ENCODE data around the gene EHHADH.
"Not testable (repeated sequence)": the region's sequence is repeated elsewhere in the genome, so short reads cannot be mapped to it uniquely, and the experiment has no call there.

Gene EHHADH

GRCh38 chr3:185253645-185254410 lies at the start of gene EHHADH:
Gene EHHADH (minus strand): TSS chr3:185254049. CDS start chr3:185254022, 27 bp downstream.
- no peak for DNase-seq

GRCh38 chr3:185299918-185300426 lies 46.1 kb upstream of the EHHADH start:
- DNase-seq: not testable (repeated sequence)

GRCh38 chr3:185297867-185298266 lies 44.0 kb upstream of the EHHADH start:
- DNase-seq: no peak

GRCh38 chr3:185292238-185292637 lies 38.4 kb upstream of the EHHADH start:
- no peak for DNase-seq

GRCh38 chr3:185290266-185290665 lies 36.4 kb upstream of the EHHADH start:
- no peak for DNase-seq

GRCh38 chr3:185283374-185283935 lies 29.6 kb upstream of the EHHADH start:
- DNase-seq: no peak

- peak; percentile 98 to 99 (median 98) for DNase-seq
These were observed 29.0 kb upstream of the EHHADH start for GRCh38 chr3:185282696-185283373.

GRCh38 chr3:185280572-185281365 lies 26.9 kb upstream of the EHHADH start:
- peak in 2 of 3 experiments; percentile 25 to 78 for DNase-seq

- no peak for DNase-seq
These were observed 25.8 kb upstream of the EHHADH start for GRCh38 chr3:185279587-185280138.

GRCh38 chr3:185276415-185276814 lies 22.6 kb upstream of the EHHADH start:
- no peak for DNase-seq

- no peak for DNase-seq
These were observed 18.2 kb upstream of the EHHADH start for GRCh38 chr3:185272033-185272432.

GRCh38 chr3:185270956-185271332 lies 17.1 kb upstream of the EHHADH start:
- DNase-seq: peak in 1 of 3 experiments; percentile 60

GRCh38 chr3:185270262-185270955 lies 16.6 kb upstream of the EHHADH start:
- peak in 2 of 3 experiments; percentile 72 to 92 for DNase-seq

GRCh38 chr3:185268194-185268962 lies 14.5 kb upstream of the EHHADH start:
- DNase-seq: no peak

- no peak for DNase-seq
These were observed 13.3 kb upstream of the EHHADH start for GRCh38 chr3:185267193-185267592.

- no peak for DNase-seq
These were observed 11.2 kb upstream of the EHHADH start for GRCh38 chr3:185264849-185265553.

GRCh38 chr3:185263423-185263822 lies 9.6 kb upstream of the EHHADH start:
- no peak for DNase-seq

GRCh38 chr3:185257334-185257733 lies 3.5 kb upstream of the EHHADH start:
- DNase-seq: no peak

GRCh38 chr3:185254799-185255198 lies 950 bp upstream of the EHHADH start:
- no peak for DNase-seq

GRCh38 chr3:185253133-185253532 lies 716 bp downstream of the EHHADH start:
- not testable (repeated sequence) for DNase-seq

All from NCI-H1417 (cell line).